Activated T-helper 1 cell treated with anti-CD3 and anti-CD28 coated beads, Interleukin-2, amount 50 U/mL, for 16 hours (primary cell): ENCODE measurements around the gene ACSS1.

ENCODE experiments used
- DNase-seq, 2 donors: peaks; one replicate each; pipeline ENCODE4 v3.0.0-alpha.2; 2020; ENCODE audit warnings: low read depth in 1 of 2, low spot score in 1 of 2

The ACSS1 gene

GRCh38 chr20:24995741-24996448 is 62.0 kb downstream of the ACSS1 start:
- DNase-seq: no peak

GRCh38 chr20:24994470-24995368 is 63.2 kb downstream of the ACSS1 start:
- peak; percentile 65 to 67 for DNase-seq

GRCh38 chr20:24994186-24994465 is 63.8 kb downstream of the ACSS1 start:
- DNase-seq: no peak

GRCh38 chr20:24993337-24994185 is 64.4 kb downstream of the ACSS1 start:
- no peak for DNase-seq

GRCh38 chr20:24992487-24993205 is 65.3 kb downstream of the ACSS1 start, which contains the start of gene APMAP:
APMAP (minus strand) TSS chr20:24992751; CDS start chr20:24992688, 63 bp downstream.
- peak; percentile 94 to 95 for DNase-seq

GRCh38 chr20:24991897-24992486 is 65.9 kb downstream of the ACSS1 start:
- no peak for DNase-seq

- DNase-seq: no peak
These were observed 67.1 kb downstream of the ACSS1 start for GRCh38 chr20:24990810-24991252.

- DNase-seq: no peak
These were observed 68.8 kb downstream of the ACSS1 start for GRCh38 chr20:24989162-24989561.

GRCh38 chr20:24987873-24988835 is 69.8 kb downstream of the ACSS1 start:
- DNase-seq: no peak

GRCh38 chr20:24987244-24987643 is 70.7 kb downstream of the ACSS1 start:
- DNase-seq: no peak

GRCh38 chr20:24986436-24987015 is 71.4 kb downstream of the ACSS1 start:
- no peak for DNase-seq

- DNase-seq: no peak
These were observed 72.1 kb downstream of the ACSS1 start for GRCh38 chr20:24985802-24986201.

GRCh38 chr20:24984961-24985640 is 72.8 kb downstream of the ACSS1 start:
- DNase-seq: no peak

- no peak for DNase-seq
These were observed 74.0 kb downstream of the ACSS1 start for GRCh38 chr20:24983896-24984295.

GRCh38 chr20:24981790-24982189 is 76.1 kb downstream of the ACSS1 start:
- no peak for DNase-seq

- no peak for DNase-seq
These were observed 76.7 kb downstream of the ACSS1 start for GRCh38 chr20:24981282-24981681.

- no peak for DNase-seq
These were observed 77.5 kb downstream of the ACSS1 start for GRCh38 chr20:24980291-24981053.
